Measurements from ENCODE around the gene SH2D1A. TPM values are rescaled to one million over a fixed set of nuclear protein-coding genes. Genes with fewer than 3 reads are reported as not detected.
"Not testable (repeated sequence)": the region's sequence is repeated elsewhere in the genome, so short reads cannot be mapped to it uniquely, and the experiment has no call there.

SH2D1A gene
- total RNA-seq: under 1 TPM; 0.33 to 0.59 TPM
- polyA plus RNA-seq (ENCODE audit: insufficient read length in 2 of 2): under 1 TPM; 0.15 to 0.30 TPM
- long read RNA-seq, donor 1: 0 reads
- long read RNA-seq, donor 2: 0 reads
- long read RNA-seq, donor 3: 0 reads
- long read RNA-seq, donor 4, partial matches to known transcripts: 0 of 1 reads
- long read RNA-seq, donor 4, other reads (novel, unspliced or antisense): 0 of 1 reads

- DNase-seq (ENCODE audit: low read depth in 4 of 6, low spot score in 6 of 6): no peak
- 83% methylated on average over 17 of the region's 19 CpGs for WGBS (ENCODE audit: insufficient coverage)
- H3K4me1 ChIP-seq (ENCODE audit: control insufficient read depth, insufficient read depth, low read length): no peaks in the 10 kb centered on the region
- no peaks in the 10 kb centered on the region for H3K27me3 ChIP-seq (ENCODE audit: control insufficient read depth, insufficient read depth, low read length)
- no peaks in the 10 kb centered on the region for H3K9me3 ChIP-seq (ENCODE audit: control insufficient read depth, insufficient read depth, low read length)
- no peak within 1 kb of the TSS for H3K4me3 ChIP-seq (ENCODE audit: low read depth, low read length)
- H3K36me3 ChIP-seq (ENCODE audit: control insufficient read depth, insufficient read depth, low read length): no peaks in the 10 kb centered on the region
- no peak within 1 kb of the TSS for H3K27ac ChIP-seq (ENCODE audit: low read depth, low read length)
These were observed at the start of gene SH2D1A for GRCh38 chrX:124346117-124346876. Gene SH2D1A, plus strand, starts transcription at chrX:124346563. Its CDS starts 80 bp downstream, at chrX:124346643.

DNA sequence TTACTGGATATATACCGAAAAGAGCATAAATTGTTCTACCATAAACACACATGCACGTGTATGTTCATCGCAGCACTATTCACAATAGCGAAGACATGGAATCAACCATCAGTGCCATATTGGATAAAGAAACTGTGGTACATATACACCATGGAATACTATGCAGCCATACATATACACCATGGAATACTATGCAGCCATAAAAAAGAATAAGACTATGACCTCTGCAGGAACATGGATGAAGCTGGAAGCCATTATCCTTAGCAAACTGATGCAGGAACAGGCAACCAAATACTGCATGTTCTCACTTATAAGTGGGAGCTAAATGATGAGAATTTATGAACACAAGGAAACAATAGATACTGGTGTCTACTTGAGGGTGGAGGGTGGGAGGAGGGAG, 47.0 kb upstream of the SH2D1A start:
- not testable (repeated sequence) for H3K4me3 ChIP-seq (ENCODE audit: low read depth, low read length); H3K27me3 ChIP-seq (ENCODE audit: control insufficient read depth, insufficient read depth, low read length); DNase-seq (ENCODE audit: low read depth in 4 of 6, low spot score in 6 of 6); H3K9me3 ChIP-seq (ENCODE audit: control insufficient read depth, insufficient read depth, low read length); H3K36me3 ChIP-seq (ENCODE audit: control insufficient read depth, insufficient read depth, low read length); H3K27ac ChIP-seq (ENCODE audit: low read depth, low read length); H3K4me1 ChIP-seq (ENCODE audit: control insufficient read depth, insufficient read depth, low read length)
- WGBS (ENCODE audit: insufficient coverage): 83% methylated on average over 4 of the region's 4 CpGs

DNA sequence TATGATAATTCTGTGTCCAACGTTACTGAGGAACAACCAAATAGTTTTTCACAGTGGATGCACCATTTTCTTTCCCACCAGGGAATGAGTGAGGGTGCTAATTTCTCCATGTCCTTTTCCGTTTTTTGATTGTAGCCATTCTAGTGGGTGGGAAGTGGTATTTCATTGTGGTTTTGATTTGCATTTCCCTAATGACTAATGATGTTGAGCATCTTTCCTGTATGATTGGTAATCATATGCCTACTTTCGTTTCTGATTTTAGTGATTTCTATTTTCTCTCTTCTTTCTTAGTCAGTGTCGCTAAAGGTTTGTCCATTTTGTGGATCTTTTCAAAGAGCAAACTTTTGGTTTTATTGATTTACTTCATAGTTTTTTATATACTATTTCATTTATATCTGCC, 46.0 kb upstream of the SH2D1A start:
- DNase-seq (ENCODE audit: low read depth in 4 of 6, low spot score in 6 of 6): no peak
- no peak overlapping the region for H3K4me3 ChIP-seq (ENCODE audit: low read depth, low read length)
- WGBS (ENCODE audit: insufficient coverage): no CpG with 5 or more reads among the region's 4 CpGs
- H3K36me3 ChIP-seq (ENCODE audit: control insufficient read depth, insufficient read depth, low read length): no peaks in the 10 kb centered on the region
- no peaks in the 10 kb centered on the region for H3K4me1 ChIP-seq (ENCODE audit: control insufficient read depth, insufficient read depth, low read length)
- H3K27ac ChIP-seq (ENCODE audit: low read depth, low read length): no peak overlapping the region
- H3K27me3 ChIP-seq (ENCODE audit: control insufficient read depth, insufficient read depth, low read length): no peaks in the 10 kb centered on the region
- no peaks in the 10 kb centered on the region for H3K9me3 ChIP-seq (ENCODE audit: control insufficient read depth, insufficient read depth, low read length)

DNA sequence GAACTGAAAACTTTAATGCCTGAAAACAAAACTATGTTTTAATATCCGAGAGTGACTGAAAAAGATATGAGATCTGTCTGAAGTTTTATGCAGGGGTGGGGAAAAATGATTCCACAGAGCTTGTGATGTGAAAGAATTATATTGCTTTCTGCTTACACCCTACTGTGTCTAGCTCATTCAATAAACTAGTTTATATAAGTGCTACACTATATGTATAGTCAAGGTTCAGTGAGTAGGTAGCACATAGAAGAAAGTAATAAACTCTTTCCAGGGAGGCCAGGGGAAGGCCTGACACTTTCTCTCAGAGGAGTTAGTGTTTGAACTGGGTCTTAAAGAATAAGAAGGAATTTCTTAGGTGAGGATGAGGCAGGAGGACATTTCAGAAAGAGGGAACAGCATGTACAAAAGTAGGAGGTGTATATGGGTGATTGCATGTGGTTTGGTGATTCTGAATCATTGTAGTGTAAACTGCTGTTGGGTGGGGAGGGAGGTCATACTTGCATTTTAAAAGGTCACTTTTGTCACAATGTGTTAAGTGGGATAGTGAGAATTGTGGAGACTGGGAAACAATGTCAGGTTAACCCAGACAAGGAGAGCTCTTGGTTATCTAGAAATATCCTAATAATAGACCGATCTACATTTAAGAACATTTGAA, 39.0 kb upstream of the SH2D1A start:
- H3K9me3 ChIP-seq (ENCODE audit: control insufficient read depth, insufficient read depth, low read length): no peaks in the 10 kb centered on the region
- H3K27ac ChIP-seq (ENCODE audit: low read depth, low read length): no peak overlapping the region
- no peaks in the 10 kb centered on the region for H3K36me3 ChIP-seq (ENCODE audit: control insufficient read depth, insufficient read depth, low read length)
- H3K4me3 ChIP-seq (ENCODE audit: low read depth, low read length): no peak overlapping the region
- 86% methylated on average over 1 of the region's 2 CpGs for WGBS (ENCODE audit: insufficient coverage)
- no peaks in the 10 kb centered on the region for H3K4me1 ChIP-seq (ENCODE audit: control insufficient read depth, insufficient read depth, low read length)
- no peaks in the 10 kb centered on the region for H3K27me3 ChIP-seq (ENCODE audit: control insufficient read depth, insufficient read depth, low read length)
- no peak for DNase-seq (ENCODE audit: low read depth in 4 of 6, low spot score in 6 of 6)

- no peak overlapping the region for H3K27ac ChIP-seq (ENCODE audit: low read depth, low read length)
- DNase-seq (ENCODE audit: low read depth in 4 of 6, low spot score in 6 of 6): no peak
- no peaks in the 10 kb centered on the region for H3K4me1 ChIP-seq (ENCODE audit: control insufficient read depth, insufficient read depth, low read length)
- H3K27me3 ChIP-seq (ENCODE audit: control insufficient read depth, insufficient read depth, low read length): no peaks in the 10 kb centered on the region
- H3K36me3 ChIP-seq (ENCODE audit: control insufficient read depth, insufficient read depth, low read length): no peaks in the 10 kb centered on the region
- no CpG with 5 or more reads among the region's 1 CpG for WGBS (ENCODE audit: insufficient coverage)
- H3K4me3 ChIP-seq (ENCODE audit: low read depth, low read length): no peak overlapping the region
- no peaks in the 10 kb centered on the region for H3K9me3 ChIP-seq (ENCODE audit: control insufficient read depth, insufficient read depth, low read length)
These were observed 20.6 kb upstream of the SH2D1A start for GRCh38 chrX:124325732-124326131.

DNA sequence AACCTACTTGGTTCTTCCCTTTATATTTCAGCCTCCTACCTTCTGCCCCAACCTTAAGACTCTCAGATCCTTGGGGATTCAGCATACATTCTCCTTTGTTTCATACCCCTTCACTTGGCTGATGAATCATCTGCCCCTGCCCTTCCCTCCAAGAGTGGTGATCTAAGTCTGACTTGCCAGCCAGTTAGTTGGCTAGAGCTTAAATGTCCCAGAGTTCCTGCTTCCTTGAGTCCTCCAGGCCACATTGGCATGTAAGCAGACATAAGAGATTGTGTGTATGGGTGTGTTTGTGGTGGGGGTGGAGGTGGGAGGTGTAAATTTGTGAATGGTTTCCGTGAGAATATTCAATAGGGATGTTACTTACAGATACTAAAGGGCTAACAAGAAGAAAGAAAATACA, 17.6 kb upstream of the SH2D1A start:
- Histone ChIP-seq H3K27me3 (ENCODE audit: control insufficient read depth, insufficient read depth, low read length) (no peaks in the 10 kb centered on the region), H3K4me3 (ENCODE audit: low read depth, low read length) (no peak overlapping the region)

GRCh38 chrX:124332481-124333424, 13.6 kb upstream of the SH2D1A start, which contains the start of gene TEX13D:
Gene TEX13D, plus strand, starts transcription at chrX:124332660. Its CDS starts 258 bp downstream, at chrX:124332918.
- H3K4me1 ChIP-seq (ENCODE audit: control insufficient read depth, insufficient read depth, low read length): no peaks in the 10 kb centered on the region

More for the DNA sequence above, 17.6 kb upstream of the SH2D1A start:
- H3K27ac ChIP-seq (ENCODE audit: low read depth, low read length): no peak overlapping the region
- H3K4me1 ChIP-seq (ENCODE audit: control insufficient read depth, insufficient read depth, low read length): no peaks in the 10 kb centered on the region
- DNase-seq (ENCODE audit: low read depth in 4 of 6, low spot score in 6 of 6): no peak
- peaks cover 4% of the 10 kb centered on the region for H3K36me3 ChIP-seq (ENCODE audit: control insufficient read depth, insufficient read depth, low read length)
- WGBS (ENCODE audit: insufficient coverage): no CpG with 5 or more reads among the region's 1 CpG
- H3K9me3 ChIP-seq (ENCODE audit: control insufficient read depth, insufficient read depth, low read length): no peaks in the 10 kb centered on the region

DNA sequence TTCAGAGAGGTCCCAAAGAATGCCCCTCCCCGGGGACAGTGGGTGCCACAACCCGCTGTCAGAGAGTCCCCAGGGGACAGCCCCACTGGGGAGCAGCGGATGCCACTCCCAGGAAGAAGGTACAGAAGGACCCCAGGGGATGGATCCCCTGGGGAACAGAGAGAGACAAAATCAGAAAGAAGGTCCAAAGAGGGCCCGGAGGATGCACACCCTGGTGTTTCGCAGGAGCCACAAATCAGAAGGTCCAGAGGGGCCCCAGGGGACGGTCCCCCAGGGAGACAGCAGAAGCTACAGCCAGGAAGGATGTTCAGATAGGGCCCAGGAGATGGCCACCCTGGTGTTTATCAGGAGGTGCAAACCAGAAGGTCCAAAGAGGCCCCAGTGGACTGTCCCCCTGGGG, 12.5 kb upstream of the SH2D1A start:
- Histone ChIP-seq H3K27ac (ENCODE audit: low read depth, low read length) (no peak overlapping the region), H3K27me3 (ENCODE audit: control insufficient read depth, insufficient read depth, low read length) (no peaks in the 10 kb centered on the region), H3K4me3 (ENCODE audit: low read depth, low read length) (no peak overlapping the region), H3K36me3 (ENCODE audit: control insufficient read depth, insufficient read depth, low read length) (peaks cover 4% of the 10 kb centered on the region), H3K4me1 (ENCODE audit: control insufficient read depth, insufficient read depth, low read length) (no peaks in the 10 kb centered on the region), H3K9me3 (ENCODE audit: control insufficient read depth, insufficient read depth, low read length) (no peaks in the 10 kb centered on the region)
- DNase-seq (ENCODE audit: low read depth in 4 of 6, low spot score in 6 of 6): no peak
- 76% methylated on average over 6 of the region's 6 CpGs for WGBS (ENCODE audit: insufficient coverage)

More at GRCh38 chrX:124332481-124333424, 13.6 kb upstream of the SH2D1A start, which contains the start of gene TEX13D:
- Histone ChIP-seq H3K27me3 (ENCODE audit: control insufficient read depth, insufficient read depth, low read length) (no peaks in the 10 kb centered on the region), H3K36me3 (ENCODE audit: control insufficient read depth, insufficient read depth, low read length) (peaks cover 4% of the 10 kb centered on the region), H3K9me3 (ENCODE audit: control insufficient read depth, insufficient read depth, low read length) (no peaks in the 10 kb centered on the region), H3K27ac (ENCODE audit: low read depth, low read length) (no peak within 1 kb of the TSS), H3K4me3 (ENCODE audit: low read depth, low read length) (no peak within 1 kb of the TSS)
- WGBS (ENCODE audit: insufficient coverage): 84% methylated on average over 57 of the region's 57 CpGs
- DNase-seq (ENCODE audit: low read depth in 4 of 6, low spot score in 6 of 6): no peak

GRCh38 chrX:124334555-124334954, 11.8 kb upstream of the SH2D1A start:
- not testable (repeated sequence) for H3K4me3 ChIP-seq (ENCODE audit: low read depth, low read length); H3K27ac ChIP-seq (ENCODE audit: low read depth, low read length); H3K4me1 ChIP-seq (ENCODE audit: control insufficient read depth, insufficient read depth, low read length); H3K27me3 ChIP-seq (ENCODE audit: control insufficient read depth, insufficient read depth, low read length); DNase-seq (ENCODE audit: low read depth in 4 of 6, low spot score in 6 of 6); H3K9me3 ChIP-seq (ENCODE audit: control insufficient read depth, insufficient read depth, low read length); H3K36me3 ChIP-seq (ENCODE audit: control insufficient read depth, insufficient read depth, low read length)
- WGBS (ENCODE audit: insufficient coverage): 56% methylated on average over 2 of the region's 2 CpGs
